Sigmoid colon (tissue), 7 donors: ENCODE results near the gene ERFL. TPM values are rescaled to one million over a fixed set of nuclear protein-coding genes. Genes with fewer than 3 reads are reported as not detected.
"Not testable (repeated sequence)": the region's sequence is repeated elsewhere in the genome, so short reads cannot be mapped to it uniquely, and the experiment has no call there.

Experiments used
- DNase-seq: peaks from one replicate; pipeline ENCODE4 v3.0.0-alpha.2; 2019
- H3K27ac ChIP-seq, 4 donors: fragments of 200-600 bp; sonication (generic); one replicate each; pipeline ENCODE4 v1.5.1; 2016 to 2019; ENCODE audit warnings: mild to moderate bottlenecking in 1 of 4
- H3K27me3 ChIP-seq, 3 donors: fragments of 200-600 bp; sonication (generic); one replicate each; pipeline ENCODE4 v1.5.1; 2019; ENCODE audit warnings: mild to moderate bottlenecking in 1 of 3
- H3K36me3 ChIP-seq, 4 donors: fragments of 200-600 bp; sonication (generic); one replicate each; pipeline ENCODE4 v1.5.1; 2016 to 2019
- H3K4me1 ChIP-seq, 4 donors: fragments of 200-600 bp; sonication (generic); one replicate each; pipeline ENCODE4 v1.5.1; 2017 to 2019
- H3K4me3 ChIP-seq, 4 donors: fragments of 200-600 bp; sonication (generic); one replicate each; pipeline ENCODE4 v1.5.1; 2017 to 2019; ENCODE audit warnings: mild to moderate bottlenecking in 2 of 4, moderate library complexity in 1 of 4
- H3K9me3 ChIP-seq, 4 donors: fragments of 200-600 bp in 3 of 4; sonication (generic) in 3 of 4; one replicate each; pipeline versions ENCODE4 v1.5.1 to v1.6.1; 2013 to 2019
- EP300 ChIP-seq, 4 donors: sonication (generic); formaldehyde crosslinking; IDR thresholded peaks; one replicate each; pipeline ENCODE4 v1.6.1; 2017; ENCODE audit warnings: antibody characterized with exemption in 4 of 4
- POLR2A ChIP-seq, 2 donors: fragments of 450-650 bp; IDR thresholded peaks; one replicate each; pipeline ENCODE4 v1.6.1; 2016; ENCODE audit warnings: antibody characterized with exemption in 2 of 2, mild to moderate bottlenecking in 2 of 2, moderate library complexity in 2 of 2
- POLR2AphosphoS5 ChIP-seq, 4 donors: sonication (generic); formaldehyde crosslinking; IDR thresholded peaks; one replicate each; pipeline ENCODE4 v1.6.1; 2017; ENCODE audit warnings: antibody characterized with exemption in 4 of 4
- WGBS, 2 donors: extraction: QIAGEN DNeasy Blood & Tissue Kit; methylation state at CpG; one replicate each; pipeline ENCODE4 v1.1.7; 2013; 5-methylcytosine and 5-hydroxymethylcytosine counted together
- intact Hi-C: fragments of 100-400 bp; cut with DNase I; formaldehyde crosslinking; loops from one replicate; pipeline ENCODE4 v1.15.1; 2023
- polyA plus RNA-seq, 3 donors: library from polyadenylated mRNA; stranded (reverse); fragments of 200-250 nt; gene quantifications; one replicate each; pipeline ENCODE4 v1.2.3, GENCODE V29; 2013
- total RNA-seq, 4 donors: library from RNA; depleted of rRNA; stranded (reverse); fragments of >200 nt; gene quantifications; one replicate each; pipeline ENCODE4 v1.1.0, GENCODE V29; 2016
- TF ChIP-seq, protein P1 (sequence below), 4 experiments: fragments of 450-650 bp in 3 of 4; fragments of 200-600 bp in 1 of 4; IDR thresholded peaks; one replicate each; pipeline ENCODE4 v1.5.1; 2016 to 2019; ENCODE audit warnings: antibody characterized with exemption in 4 of 4, mild to moderate bottlenecking in 3 of 4, moderate library complexity in 2 of 4
- donor health status: healthy with polysubstance abuse.
- donor health status: Bipolar disorder and iron deficiency.
- donor health status: healthy.

The ERFL gene
- total and polyA plus RNA-seq, 7 donors = 1.3 TPM; not detected in 6

DNA sequence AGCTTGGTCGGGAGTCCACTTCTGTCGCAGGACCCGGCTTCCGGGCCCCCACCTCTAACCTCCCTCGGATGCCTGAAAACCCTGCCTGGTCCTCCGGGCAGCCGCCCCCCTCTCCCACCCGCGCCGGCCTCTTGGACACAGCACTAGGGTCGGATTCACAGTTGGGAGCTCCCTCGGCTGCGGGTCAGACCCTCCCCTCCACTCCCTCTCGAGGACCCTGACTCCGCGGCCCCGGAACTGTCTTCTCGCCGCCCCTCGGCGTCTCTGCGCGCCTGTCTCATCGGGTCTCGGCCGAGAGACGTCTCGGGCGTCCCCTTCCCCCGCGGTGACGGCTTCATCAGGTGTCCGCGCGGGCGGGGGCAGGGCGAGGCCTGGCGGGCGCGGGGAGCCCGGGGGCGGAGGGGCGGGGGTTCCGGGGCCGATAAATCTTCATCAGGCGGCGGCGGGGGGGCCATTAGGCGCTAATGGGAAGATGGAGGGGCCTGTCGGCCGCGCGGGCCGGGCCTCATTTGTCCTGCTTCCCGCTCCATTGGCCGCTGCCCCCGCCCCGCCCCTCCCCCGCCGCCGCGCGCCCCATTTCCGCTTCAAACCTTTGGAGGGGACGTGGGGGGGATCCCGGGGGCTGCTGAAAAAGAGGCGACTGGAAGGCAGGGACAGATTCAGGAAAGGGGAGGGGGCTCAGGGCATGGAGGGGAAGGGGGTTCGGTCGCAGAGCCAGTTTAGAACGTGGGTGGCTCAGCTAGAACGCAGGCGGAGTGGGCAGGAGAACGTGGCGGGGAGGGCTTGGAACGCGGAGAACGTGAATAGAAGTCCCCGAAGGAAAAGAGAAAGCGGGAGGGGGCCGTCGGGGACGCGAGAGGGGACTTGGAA is 11.8 kb upstream of the ERFL start:
- TF ChIP-seq POLR2AphosphoS5 (IDR thresholded peaks at IDR 0.05) (no peak), EP300 (IDR thresholded peaks at IDR 0.05) (no peak), POLR2A (IDR thresholded peaks at IDR 0.05) (no peak)
- TF ChIP-seq, protein P1, sequence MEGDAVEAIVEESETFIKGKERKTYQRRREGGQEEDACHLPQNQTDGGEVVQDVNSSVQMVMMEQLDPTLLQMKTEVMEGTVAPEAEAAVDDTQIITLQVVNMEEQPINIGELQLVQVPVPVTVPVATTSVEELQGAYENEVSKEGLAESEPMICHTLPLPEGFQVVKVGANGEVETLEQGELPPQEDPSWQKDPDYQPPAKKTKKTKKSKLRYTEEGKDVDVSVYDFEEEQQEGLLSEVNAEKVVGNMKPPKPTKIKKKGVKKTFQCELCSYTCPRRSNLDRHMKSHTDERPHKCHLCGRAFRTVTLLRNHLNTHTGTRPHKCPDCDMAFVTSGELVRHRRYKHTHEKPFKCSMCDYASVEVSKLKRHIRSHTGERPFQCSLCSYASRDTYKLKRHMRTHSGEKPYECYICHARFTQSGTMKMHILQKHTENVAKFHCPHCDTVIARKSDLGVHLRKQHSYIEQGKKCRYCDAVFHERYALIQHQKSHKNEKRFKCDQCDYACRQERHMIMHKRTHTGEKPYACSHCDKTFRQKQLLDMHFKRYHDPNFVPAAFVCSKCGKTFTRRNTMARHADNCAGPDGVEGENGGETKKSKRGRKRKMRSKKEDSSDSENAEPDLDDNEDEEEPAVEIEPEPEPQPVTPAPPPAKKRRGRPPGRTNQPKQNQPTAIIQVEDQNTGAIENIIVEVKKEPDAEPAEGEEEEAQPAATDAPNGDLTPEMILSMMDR (IDR thresholded peaks at IDR 0.05) = no peak
- intact Hi-C loops = no loop called here
- Histone ChIP-seq H3K4me3 (peak overlapping the region in 3 of 4 donors; percentile 35 to 47 (median 44)), H3K27me3 (peaks cover 26 to 87% (median 59%) of the 10 kb centered on the region in 3 donors), H3K9me3 (no peaks in the 10 kb centered on the region), H3K36me3 (no peaks in the 10 kb centered on the region), H3K4me1 (peaks cover 0 to 19% (median 16%) of the 10 kb centered on the region in 4 donors), H3K27ac (no peak overlapping the region)
- no peak for DNase-seq
- 3 to 5% methylated on average over 83 of the region's 83 CpGs for WGBS, 2 donors

DNA sequence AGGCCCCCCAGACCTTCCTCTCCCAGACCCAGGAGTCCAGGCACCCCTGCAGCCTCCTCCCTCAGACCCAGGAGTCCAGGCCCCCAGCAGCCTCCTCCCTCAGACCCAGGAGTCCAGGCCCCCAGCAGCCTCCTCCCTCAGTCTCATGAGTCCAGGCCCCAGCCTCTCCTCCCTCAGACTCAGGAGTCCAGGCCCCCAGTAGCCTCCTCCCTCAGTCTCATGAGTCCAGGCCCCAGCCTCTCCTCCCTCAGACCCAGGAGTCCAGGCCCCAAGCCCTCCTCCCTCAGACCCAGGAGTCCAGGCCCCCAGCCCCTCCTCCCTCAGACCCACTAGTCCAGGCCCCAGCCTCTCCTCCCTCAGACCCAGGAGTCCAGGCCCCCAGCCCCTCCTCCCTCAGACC is 11.0 kb upstream of the ERFL start:
- Histone ChIP-seq H3K27me3 (peaks cover 26 to 91% (median 68%) of the 10 kb centered on the region in 3 donors), H3K4me1 (peaks cover 0 to 19% (median 16%) of the 10 kb centered on the region in 4 donors)
- DNase-seq, H3K4me3 ChIP-seq, H3K27ac ChIP-seq, H3K9me3 ChIP-seq, H3K36me3 ChIP-seq, intact Hi-C loops: not testable (repeated sequence)

DNA sequence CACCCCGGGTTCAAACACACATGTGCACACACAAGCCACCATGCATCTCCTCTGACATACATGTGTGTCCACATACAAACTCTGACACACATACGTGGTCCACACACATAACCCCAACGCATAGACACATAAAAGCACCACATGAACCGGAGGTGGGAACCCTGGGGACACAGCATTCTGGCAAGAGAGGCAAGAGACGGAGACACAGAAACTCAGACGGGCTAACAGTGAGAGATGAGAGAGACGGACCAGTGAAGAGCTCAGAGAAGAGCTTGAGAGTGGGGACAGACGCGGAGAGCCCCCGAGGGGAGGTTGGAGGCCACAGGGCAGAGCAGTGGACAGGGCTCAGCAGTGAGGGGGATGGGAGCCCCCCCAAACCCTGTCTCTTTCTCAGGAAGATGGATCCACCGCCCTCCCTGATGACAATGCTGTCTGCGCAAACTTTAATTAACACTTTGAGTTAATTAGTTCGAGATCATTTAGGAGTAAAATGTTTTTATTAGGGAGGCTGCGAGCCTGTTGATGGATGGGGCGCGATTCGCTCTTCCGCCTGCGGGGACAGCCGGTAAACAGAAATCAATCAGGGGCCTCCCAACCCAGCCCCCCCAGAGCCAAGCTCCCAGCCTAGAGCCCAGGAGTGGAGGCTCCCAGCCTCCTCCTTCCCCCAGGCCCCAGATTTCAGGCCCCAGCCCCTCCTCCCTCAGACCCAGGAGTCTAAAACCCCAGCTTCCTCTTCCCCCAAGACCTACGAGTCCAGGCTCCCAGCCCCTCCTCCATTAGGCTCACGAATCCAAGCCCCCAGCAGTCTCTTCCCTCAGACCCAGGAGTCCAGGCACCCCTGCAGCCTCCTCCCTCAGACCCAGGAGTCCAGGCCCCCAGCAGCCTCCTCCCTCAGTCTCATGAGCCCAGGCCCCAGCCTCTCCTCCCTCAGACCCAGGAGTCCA is 9.5 kb upstream of the ERFL start:
- WGBS, 2 donors = 59 to 73% methylated on average over 22 of the region's 22 CpGs
- intact Hi-C loops = no loop called here
- no peak for TF ChIP-seq POLR2AphosphoS5 (IDR thresholded peaks at IDR 0.05)
- TF ChIP-seq EP300 (IDR thresholded peaks at IDR 0.05) = no peak
- TF ChIP-seq, protein P1 (IDR thresholded peaks at IDR 0.05) = no peak
- TF ChIP-seq POLR2A (IDR thresholded peaks at IDR 0.05) = no peak
- no peaks in the 10 kb centered on the region for H3K9me3 ChIP-seq
- peaks cover 0 to 21% (median 19%) of the 10 kb centered on the region in 4 donors for H3K4me1 ChIP-seq
- no peaks in the 10 kb centered on the region for H3K36me3 ChIP-seq
- no peak overlapping the region for H3K4me3 ChIP-seq
- DNase-seq = no peak
- H3K27ac ChIP-seq = no peak overlapping the region
- peaks cover 29 to 91% (median 64%) of the 10 kb centered on the region in 3 donors for H3K27me3 ChIP-seq

DNA sequence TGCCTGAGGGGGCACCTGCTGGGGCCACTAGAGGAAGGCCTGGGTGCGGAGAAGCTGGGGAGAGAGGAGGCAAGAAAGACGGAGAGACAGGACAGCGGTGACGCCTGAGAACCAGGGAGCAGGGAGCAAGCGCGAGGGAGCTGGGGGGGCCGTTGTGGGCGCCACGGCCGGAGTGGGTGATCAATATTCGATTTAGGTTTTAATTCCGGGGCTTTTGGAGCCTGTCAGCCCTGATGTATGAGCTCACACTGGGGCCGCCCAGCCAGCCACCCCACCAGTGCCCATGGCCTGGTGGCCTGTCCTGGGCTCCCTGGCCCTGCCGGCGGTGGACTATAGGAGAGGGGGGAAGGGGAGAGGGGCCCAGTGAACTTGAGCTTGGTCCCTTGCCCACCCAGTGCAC is 8.7 kb upstream of the ERFL start:
- Histone ChIP-seq H3K27me3 (peaks cover 32 to 93% (median 67%) of the 10 kb centered on the region in 3 donors), H3K9me3 (no peaks in the 10 kb centered on the region), H3K27ac (no peak overlapping the region), H3K4me3 (no peak overlapping the region), H3K36me3 (no peaks in the 10 kb centered on the region), H3K4me1 (peaks cover 0 to 21% (median 20%) of the 10 kb centered on the region in 4 donors)
- intact Hi-C loops = no loop called here
- DNase-seq = no peak
- TF ChIP-seq, protein P1 (IDR thresholded peaks at IDR 0.05) = no peak
- TF ChIP-seq EP300 (IDR thresholded peaks at IDR 0.05) (no peak), POLR2A (IDR thresholded peaks at IDR 0.05) (no peak), POLR2AphosphoS5 (IDR thresholded peaks at IDR 0.05) (no peak)
- 84 to 86% methylated on average over 15 of the region's 15 CpGs for WGBS, 2 donors

DNA sequence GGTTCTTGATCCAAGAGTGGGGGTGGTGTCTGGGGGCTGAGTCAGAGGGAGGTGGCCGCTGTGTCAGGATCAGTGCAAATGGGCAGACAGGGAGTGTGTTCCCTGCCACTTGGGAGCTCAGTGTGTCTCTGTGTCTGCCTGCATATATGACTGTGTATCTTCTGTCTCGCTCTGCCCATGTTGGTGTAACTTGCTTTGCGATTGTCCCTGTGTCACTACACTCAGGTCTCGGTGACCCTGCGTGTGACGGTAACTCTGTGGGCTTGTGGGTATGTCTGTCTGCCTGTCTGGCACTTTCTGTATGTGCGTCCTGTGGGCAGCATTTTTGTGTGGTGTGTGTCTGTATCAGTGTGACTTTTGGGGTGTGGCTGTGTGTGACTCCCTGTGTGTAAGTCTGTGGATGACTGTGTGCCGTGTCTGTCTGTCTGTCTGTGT is 8.2 kb upstream of the ERFL start:
- Histone ChIP-seq H3K27ac (no peak overlapping the region), H3K4me1 (peaks cover 0 to 21% (median 19%) of the 10 kb centered on the region in 4 donors), H3K4me3 (no peak overlapping the region), H3K9me3 (no peaks in the 10 kb centered on the region), H3K36me3 (no peaks in the 10 kb centered on the region), H3K27me3 (peaks cover 32 to 93% (median 67%) of the 10 kb centered on the region in 3 donors)
- intact Hi-C loops = no loop called here
- TF ChIP-seq EP300 (IDR thresholded peaks at IDR 0.05) (no peak), POLR2AphosphoS5 (IDR thresholded peaks at IDR 0.05) (no peak)
- TF ChIP-seq, protein P1 (IDR thresholded peaks at IDR 0.05) = no peak
- no peak for DNase-seq
- 72 to 77% methylated on average over 8 of the region's 8 CpGs for WGBS, 2 donors
